Measurements from ENCODE around the gene LDLRAD4.

Gene LDLRAD4

GRCh38 chr18:13280070-13280795, 61.7 kb downstream of the LDLRAD4 start:
- no peak for DNase-seq (ENCODE audit: low read depth in 2 of 2, low spot score in 1 of 2)

- DNase-seq (ENCODE audit: low read depth in 2 of 2, low spot score in 1 of 2), result no peak
Measured at GRCh38 chr18:13281406-13281805, 62.8 kb downstream of the LDLRAD4 start.

- DNase-seq (ENCODE audit: low read depth in 2 of 2, low spot score in 1 of 2), result no peak
Measured at GRCh38 chr18:13283746-13284145, 65.2 kb downstream of the LDLRAD4 start.

DNA sequence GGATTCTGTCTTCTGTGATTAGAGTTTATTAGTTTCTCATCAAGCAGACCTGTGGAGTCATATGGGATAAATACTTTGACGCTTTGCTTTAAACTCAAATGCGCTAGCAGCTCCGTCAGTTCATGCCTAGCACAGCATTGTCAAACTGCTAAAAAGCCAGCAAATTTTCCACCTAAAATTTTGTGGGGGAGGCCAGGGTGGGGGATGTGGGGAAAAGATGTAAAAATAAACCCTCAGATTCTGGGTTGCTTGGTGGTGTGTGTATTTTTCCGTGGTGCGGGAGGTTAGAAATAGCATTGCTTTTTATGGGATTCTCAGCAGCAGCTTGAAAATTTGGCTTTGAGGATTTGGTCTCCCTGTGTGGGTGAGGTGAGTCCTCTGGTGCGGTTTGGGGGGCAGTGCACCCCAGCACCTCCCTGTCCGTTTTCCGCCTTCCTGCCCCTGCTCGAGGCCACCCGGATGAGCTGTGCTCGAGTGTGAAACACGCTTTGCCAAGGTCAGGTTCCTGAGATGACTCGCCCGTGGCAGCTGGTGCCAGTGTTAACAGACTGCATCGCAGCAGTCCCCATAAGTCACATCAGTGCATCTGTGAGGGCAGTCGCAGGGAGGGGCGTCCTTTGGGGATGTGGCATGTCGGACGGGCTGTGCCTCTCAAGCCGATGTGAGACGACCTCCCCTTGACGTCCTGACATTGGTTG, 65.9 kb downstream of the LDLRAD4 start:
- no peak for DNase-seq (ENCODE audit: low read depth in 2 of 2, low spot score in 1 of 2)

DNA sequence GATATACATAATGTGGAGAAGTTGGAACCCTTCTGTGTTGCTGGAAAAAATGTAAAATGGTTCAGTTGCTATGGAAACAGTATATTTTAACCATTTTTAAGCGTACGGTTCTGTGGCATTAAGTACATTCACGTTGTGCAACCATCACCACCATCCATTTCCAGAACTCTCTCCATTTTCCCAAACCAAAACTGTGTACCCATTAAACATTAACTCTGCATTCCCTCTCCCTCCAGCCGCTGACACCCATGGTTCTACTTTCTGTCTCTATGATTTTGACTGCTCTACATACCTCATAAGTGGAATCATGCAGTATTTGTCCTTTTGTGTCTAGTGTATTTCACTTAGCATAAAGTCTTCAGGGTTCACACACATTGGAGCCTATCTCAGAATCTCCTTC, 67.3 kb downstream of the LDLRAD4 start:
- no peak for DNase-seq (ENCODE audit: low read depth in 2 of 2, low spot score in 1 of 2)

- DNase-seq (ENCODE audit: low read depth in 2 of 2, low spot score in 1 of 2), result no peak
Measured at GRCh38 chr18:13286456-13287125, 68.0 kb downstream of the LDLRAD4 start.

DNA sequence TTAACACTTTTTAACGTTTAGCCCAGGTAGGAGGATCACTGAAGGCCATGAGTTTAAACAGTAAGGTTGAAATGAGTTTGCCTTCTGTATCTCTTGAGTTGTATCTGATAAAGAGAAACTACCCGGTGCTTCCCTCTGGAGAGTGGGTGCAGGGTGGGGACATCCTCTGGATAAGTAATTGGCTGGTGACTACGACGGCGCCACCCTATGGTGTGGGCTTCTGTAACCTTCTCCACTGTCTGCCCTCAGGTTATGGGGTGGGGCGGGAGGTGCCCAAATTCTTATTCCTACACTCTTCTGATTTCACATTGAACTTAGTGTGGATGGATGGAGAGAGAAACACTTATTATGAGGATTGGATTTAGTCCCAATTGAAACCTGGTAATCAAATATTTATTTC, 68.8 kb downstream of the LDLRAD4 start:
- no peak for DNase-seq (ENCODE audit: low read depth in 2 of 2, low spot score in 1 of 2)

DNA sequence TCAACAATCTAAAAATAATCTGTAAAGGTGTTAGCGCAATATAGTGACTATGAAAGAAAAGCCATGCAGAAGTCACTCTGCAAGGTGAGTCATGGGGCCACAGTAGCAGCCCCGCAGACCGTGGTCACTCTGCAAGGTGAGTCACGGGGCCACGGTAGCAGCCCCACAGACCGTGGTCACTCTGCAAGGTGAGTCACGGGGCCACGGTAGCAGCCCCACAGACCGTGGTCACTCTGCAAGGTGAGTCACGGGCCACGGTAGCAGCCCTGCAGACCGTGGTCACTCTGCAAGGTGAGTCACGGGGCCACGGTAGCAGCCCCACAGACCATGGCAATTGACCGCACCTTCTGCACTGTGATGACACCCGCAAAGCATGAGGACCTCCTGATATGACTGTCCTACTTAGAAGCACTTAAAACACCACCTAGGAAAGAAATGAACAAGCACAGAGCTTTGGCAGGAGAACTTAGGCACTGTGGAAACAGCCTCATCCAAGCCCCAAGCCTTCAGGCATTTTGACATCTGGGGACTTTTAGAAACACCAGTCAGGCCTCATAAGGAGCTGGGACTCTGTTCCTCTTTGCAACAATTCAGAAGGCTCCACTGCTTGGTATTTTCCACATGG, 70.1 kb downstream of the LDLRAD4 start:
- DNase-seq (ENCODE audit: low read depth in 2 of 2, low spot score in 1 of 2), result no peak

- DNase-seq (ENCODE audit: low read depth in 2 of 2, low spot score in 1 of 2), result no peak
Measured at GRCh38 chr18:13289481-13290205, 71.1 kb downstream of the LDLRAD4 start.

GRCh38 chr18:13290856-13291271, 72.3 kb downstream of the LDLRAD4 start:
- no peak for DNase-seq (ENCODE audit: low read depth in 2 of 2, low spot score in 1 of 2)

DNA sequence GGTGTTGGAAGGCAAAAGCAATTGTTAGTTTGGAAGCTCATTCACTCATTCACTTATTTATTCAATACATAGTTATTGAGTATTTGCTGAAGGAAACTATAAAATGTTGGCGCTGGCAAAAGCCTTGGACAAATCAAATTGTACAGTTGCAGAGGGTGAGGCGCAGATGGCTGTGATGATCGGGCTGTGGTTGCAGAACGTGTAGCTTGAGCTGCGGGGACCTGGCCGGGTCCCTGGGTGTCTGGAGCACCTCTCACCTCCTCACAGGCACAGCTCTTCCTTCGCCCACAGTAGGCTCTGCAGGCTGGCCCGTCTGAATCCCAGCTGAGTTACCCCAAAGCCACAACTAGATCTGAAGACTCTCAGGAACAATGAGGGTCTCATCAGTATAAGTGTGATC, 72.7 kb downstream of the LDLRAD4 start:
- DNase-seq (ENCODE audit: low read depth in 2 of 2, low spot score in 1 of 2), result no peak

- DNase-seq (ENCODE audit: low read depth in 2 of 2, low spot score in 1 of 2), result no peak
Measured at GRCh38 chr18:13291745-13292447, 73.3 kb downstream of the LDLRAD4 start.

DNA sequence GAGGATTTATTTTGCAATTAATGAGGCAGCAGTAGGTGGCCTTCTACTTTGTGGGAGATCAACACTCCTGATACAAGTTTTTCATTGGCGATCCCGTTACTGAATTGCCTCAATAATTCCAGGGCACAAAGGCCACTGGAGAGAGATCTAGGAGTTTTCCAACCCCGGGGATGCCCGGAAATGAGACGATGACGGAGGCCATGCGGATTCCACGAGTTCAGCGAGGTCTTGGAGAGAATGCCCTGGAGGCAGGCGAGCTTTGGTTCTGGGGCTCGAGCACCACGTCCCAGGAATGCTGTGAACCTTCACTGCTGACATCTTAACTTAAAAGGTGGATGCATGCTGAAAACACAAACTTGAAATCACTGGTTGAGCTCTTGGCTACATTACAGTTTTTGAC, 74.2 kb downstream of the LDLRAD4 start:
- no peak for DNase-seq (ENCODE audit: low read depth in 2 of 2, low spot score in 1 of 2)

DNA sequence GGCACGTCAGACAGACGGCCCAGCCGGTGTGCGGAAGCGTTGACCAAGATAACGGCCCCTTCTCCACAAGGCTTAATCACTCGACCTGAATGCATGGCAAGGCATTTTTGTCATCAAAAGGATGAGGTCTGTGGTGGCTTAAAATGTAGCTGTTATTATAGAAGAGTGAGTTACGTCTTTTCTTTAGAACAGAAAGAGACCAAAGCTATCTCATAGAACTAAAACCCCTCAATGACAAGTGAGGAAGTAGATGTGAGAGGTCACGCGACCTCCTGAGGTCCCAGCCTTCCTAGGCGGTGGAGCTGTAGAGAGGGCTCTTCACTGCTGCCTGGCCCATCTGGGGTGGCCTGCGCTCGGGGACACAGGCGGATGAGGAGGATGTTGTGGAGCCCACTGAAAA, 75.7 kb downstream of the LDLRAD4 start:
- DNase-seq (ENCODE audit: low read depth in 2 of 2, low spot score in 1 of 2), result no peak

- DNase-seq (ENCODE audit: low read depth in 2 of 2, low spot score in 1 of 2), result no peak
Measured at GRCh38 chr18:13295894-13296293, 77.3 kb downstream of the LDLRAD4 start.

GRCh38 chr18:13296867-13297574, 78.5 kb downstream of the LDLRAD4 start:
- no peak for DNase-seq (ENCODE audit: low read depth in 2 of 2, low spot score in 1 of 2)

GRCh38 chr18:13298262-13298661, 79.7 kb downstream of the LDLRAD4 start:
- DNase-seq (ENCODE audit: low read depth in 2 of 2, low spot score in 1 of 2), result no peak

DNA sequence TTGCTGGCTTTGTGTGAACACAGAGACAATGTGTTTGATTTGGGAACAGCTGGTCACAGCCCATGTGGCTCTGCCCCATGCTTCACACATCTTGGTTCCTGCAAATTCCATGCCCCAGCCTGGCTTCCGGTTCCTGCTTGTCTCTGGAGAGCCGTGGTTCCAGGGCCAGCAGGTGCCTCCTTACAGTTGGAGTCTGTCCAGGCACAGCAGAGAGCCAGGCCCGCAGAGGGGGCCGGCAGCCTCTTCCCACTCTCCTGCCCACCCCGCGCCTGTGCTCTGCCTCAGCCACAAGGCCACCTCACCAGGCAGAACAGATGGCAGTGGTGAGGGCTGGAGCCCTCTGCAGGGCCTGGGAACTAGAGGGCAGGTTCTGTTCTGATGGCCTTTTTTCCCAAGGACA, 81.5 kb downstream of the LDLRAD4 start:
- no peak for DNase-seq (ENCODE audit: low read depth in 2 of 2, low spot score in 1 of 2)

GRCh38 chr18:13300796-13301195, 82.2 kb downstream of the LDLRAD4 start:
- DNase-seq (ENCODE audit: low read depth in 2 of 2, low spot score in 1 of 2), result no peak

- no peak for DNase-seq (ENCODE audit: low read depth in 2 of 2, low spot score in 1 of 2)
Measured at GRCh38 chr18:13302040-13302439, 83.5 kb downstream of the LDLRAD4 start.

Measured in stimulated activated CD8-positive, alpha-beta memory T cell treated with anti-CD3 and anti-CD28 coated beads, Interleukin-4, amount 100 ng/mL, for 4 hours (primary cell).